ENCODE results near the gene SLC41A2. TPM values are rescaled to one million over a fixed set of nuclear protein-coding genes. Genes with fewer than 3 reads are reported as not detected.
"Not testable (repeated sequence)": the region's sequence is repeated elsewhere in the genome, so short reads cannot be mapped to it uniquely, and the experiment has no call there.

Gene SLC41A2
- polyA plus RNA-seq, 1 donor: 6.6 TPM

GRCh38 chr12:104964167-104964855 lies 6.2 kb upstream of the SLC41A2 start:
- no peak for DNase-seq

GRCh38 chr12:104963757-104964156 lies 5.7 kb upstream of the SLC41A2 start:
- DNase-seq: no peak

- DNase-seq: no peak
Observed at GRCh38 chr12:104960464-104960863, 2.4 kb upstream of the SLC41A2 start.

GRCh38 chr12:104959335-104959841 lies 1.3 kb upstream of the SLC41A2 start:
- no peak for DNase-seq

GRCh38 chr12:104958805-104959334 lies 780 bp upstream of the SLC41A2 start:
- DNase-seq: no peak

GRCh38 chr12:104957719-104958000 lies 430 bp downstream of the SLC41A2 start:
- no peak for DNase-seq

- DNase-seq: no peak
Observed at GRCh38 chr12:104956870-104957718, 996 bp downstream of the SLC41A2 start.

GRCh38 chr12:104955703-104956102 lies 2.4 kb downstream of the SLC41A2 start:
- DNase-seq: no peak

- DNase-seq: no peak
Observed at GRCh38 chr12:104953323-104953722, 4.8 kb downstream of the SLC41A2 start.

- no peak for DNase-seq
Observed at GRCh38 chr12:104952816-104953215, 5.3 kb downstream of the SLC41A2 start.

- DNase-seq: no peak
Observed at GRCh38 chr12:104951759-104952509, 6.2 kb downstream of the SLC41A2 start.

- DNase-seq: not testable (repeated sequence)
Observed at GRCh38 chr12:104948716-104949115, 9.4 kb downstream of the SLC41A2 start.

- no peak for DNase-seq
Observed at GRCh38 chr12:104944252-104944651, 13.8 kb downstream of the SLC41A2 start.

GRCh38 chr12:104943401-104943800 lies 14.7 kb downstream of the SLC41A2 start:
- DNase-seq: not testable (repeated sequence)

- DNase-seq: no peak
Observed at GRCh38 chr12:104942075-104942474, 16.0 kb downstream of the SLC41A2 start.

GRCh38 chr12:104941454-104941853 lies 16.6 kb downstream of the SLC41A2 start:
- no peak for DNase-seq

- DNase-seq: no peak
Observed at GRCh38 chr12:104939089-104939488, 19.0 kb downstream of the SLC41A2 start.

- no peak for DNase-seq
Observed at GRCh38 chr12:104938371-104938770, 19.7 kb downstream of the SLC41A2 start.

- no peak for DNase-seq
Observed at GRCh38 chr12:104935886-104936285, 22.2 kb downstream of the SLC41A2 start.

GRCh38 chr12:104933778-104934177 lies 24.3 kb downstream of the SLC41A2 start:
- DNase-seq: no peak

- DNase-seq: no peak
Observed at GRCh38 chr12:104933128-104933527, 25.0 kb downstream of the SLC41A2 start.

Measured in left kidney (tissue), 2 donors.